ENCODE results near the gene SEMA5A. TPM values are rescaled to one million over a fixed set of nuclear protein-coding genes. Genes with fewer than 3 reads are reported as not detected.

The SEMA5A gene
- total RNA-seq, 1 donor from 2014 or later = 11.9 TPM

DNA sequence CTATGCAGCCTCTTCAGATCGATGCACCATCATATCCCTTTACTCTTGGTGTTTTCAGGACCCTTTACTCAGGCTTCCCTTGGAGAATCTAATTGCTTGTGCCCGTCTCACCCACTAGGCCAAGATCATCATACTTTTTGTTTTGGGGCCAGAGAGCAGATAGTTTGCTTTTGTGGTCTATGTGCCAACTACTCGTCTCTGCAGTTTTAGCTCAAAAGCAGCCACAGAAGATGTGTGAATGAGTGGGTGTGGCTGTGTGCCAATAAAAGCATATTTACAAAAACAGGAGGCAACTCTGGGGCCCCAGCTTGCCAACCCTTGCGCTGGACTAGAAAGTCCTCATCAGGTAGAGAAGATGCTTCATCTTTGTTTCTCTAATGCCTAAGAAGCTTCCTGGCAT, 216.8 kb downstream of the SEMA5A start:
- no peak for TF ChIP-seq EZH2phosphoT487 (IDR thresholded peaks at IDR 0.05)
- Histone ChIP-seq H3K4me1 (no peaks in the 10 kb centered on the region), H2AFZ (replicated peaks) (no peak overlapping the region), H3K4me3 (no peak overlapping the region), H3K4me2 (no peak overlapping the region), H3K36me3 (no peaks in the 10 kb centered on the region), H4K20me1 (ENCODE audit: low read depth) (no peaks in the 10 kb centered on the region), H3F3A (ENCODE audit: low read depth) (no peaks in the 10 kb centered on the region), H3K9ac (no peak overlapping the region), H3K9me3 (ENCODE audit: low read depth) (no peaks in the 10 kb centered on the region), H3K27ac (no peak overlapping the region), H3K79me2 (ENCODE audit: low read depth) (no peaks in the 10 kb centered on the region), H3K27me3 (no peaks in the 10 kb centered on the region)
- Mint-ChIP-seq H3K4me3 (no peak overlapping the region), H3K27ac (no peak overlapping the region), H3K4me1 (no peaks in the 10 kb centered on the region), H3K27me3 (ENCODE audit: insufficient read depth, low read depth) (no peaks in the 10 kb centered on the region), H3K9me3 (no peaks in the 10 kb centered on the region), H3K36me3 (peaks cover 3% of the 10 kb centered on the region)
- DNase-seq (ENCODE audit: low spot score) = no peak

DNA sequence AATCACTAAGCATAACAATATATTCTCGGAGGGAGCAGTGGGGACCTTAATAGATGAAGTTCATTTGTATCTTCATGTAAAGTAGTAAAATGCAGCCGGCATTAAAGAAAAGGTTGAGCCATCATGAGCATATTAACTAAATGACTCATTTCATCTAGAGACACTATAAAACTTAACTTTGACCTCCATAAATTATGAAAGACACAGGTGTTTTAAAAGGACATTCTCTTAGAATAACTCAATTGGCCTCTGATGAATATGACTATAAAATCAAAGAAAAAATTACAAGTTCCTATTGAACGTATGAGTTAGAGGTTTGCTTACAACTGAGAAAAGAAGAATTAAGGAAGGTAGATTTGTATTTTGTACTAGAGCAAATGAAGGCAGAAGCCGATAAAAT, 220.3 kb downstream of the SEMA5A start:
- Mint-ChIP-seq H3K27me3 (ENCODE audit: insufficient read depth, low read depth) (no peaks in the 10 kb centered on the region), H3K4me1 (no peaks in the 10 kb centered on the region), H3K9me3 (no peaks in the 10 kb centered on the region), H3K27ac (no peak overlapping the region), H3K36me3 (peaks cover 3% of the 10 kb centered on the region), H3K4me3 (no peak overlapping the region)
- Histone ChIP-seq H3K36me3 (no peaks in the 10 kb centered on the region), H3F3A (ENCODE audit: low read depth) (no peaks in the 10 kb centered on the region), H3K4me3 (no peak overlapping the region), H2AFZ (replicated peaks) (no peak overlapping the region), H3K4me2 (no peak overlapping the region), H3K79me2 (ENCODE audit: low read depth) (no peaks in the 10 kb centered on the region), H3K4me1 (no peaks in the 10 kb centered on the region), H3K9me3 (ENCODE audit: low read depth) (no peaks in the 10 kb centered on the region), H3K9ac (no peak overlapping the region), H3K27ac (no peak overlapping the region), H4K20me1 (ENCODE audit: low read depth) (no peaks in the 10 kb centered on the region), H3K27me3 (no peaks in the 10 kb centered on the region)
- TF ChIP-seq EZH2phosphoT487 (IDR thresholded peaks at IDR 0.05) (no peak), EZH2 (IDR thresholded peaks at IDR 0.05) (no peak)
- TF ChIP-seq, protein P1, sequence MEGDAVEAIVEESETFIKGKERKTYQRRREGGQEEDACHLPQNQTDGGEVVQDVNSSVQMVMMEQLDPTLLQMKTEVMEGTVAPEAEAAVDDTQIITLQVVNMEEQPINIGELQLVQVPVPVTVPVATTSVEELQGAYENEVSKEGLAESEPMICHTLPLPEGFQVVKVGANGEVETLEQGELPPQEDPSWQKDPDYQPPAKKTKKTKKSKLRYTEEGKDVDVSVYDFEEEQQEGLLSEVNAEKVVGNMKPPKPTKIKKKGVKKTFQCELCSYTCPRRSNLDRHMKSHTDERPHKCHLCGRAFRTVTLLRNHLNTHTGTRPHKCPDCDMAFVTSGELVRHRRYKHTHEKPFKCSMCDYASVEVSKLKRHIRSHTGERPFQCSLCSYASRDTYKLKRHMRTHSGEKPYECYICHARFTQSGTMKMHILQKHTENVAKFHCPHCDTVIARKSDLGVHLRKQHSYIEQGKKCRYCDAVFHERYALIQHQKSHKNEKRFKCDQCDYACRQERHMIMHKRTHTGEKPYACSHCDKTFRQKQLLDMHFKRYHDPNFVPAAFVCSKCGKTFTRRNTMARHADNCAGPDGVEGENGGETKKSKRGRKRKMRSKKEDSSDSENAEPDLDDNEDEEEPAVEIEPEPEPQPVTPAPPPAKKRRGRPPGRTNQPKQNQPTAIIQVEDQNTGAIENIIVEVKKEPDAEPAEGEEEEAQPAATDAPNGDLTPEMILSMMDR (IDR thresholded peaks at IDR 0.05) = no peak
- no peak for DNase-seq (ENCODE audit: low spot score)

DNA sequence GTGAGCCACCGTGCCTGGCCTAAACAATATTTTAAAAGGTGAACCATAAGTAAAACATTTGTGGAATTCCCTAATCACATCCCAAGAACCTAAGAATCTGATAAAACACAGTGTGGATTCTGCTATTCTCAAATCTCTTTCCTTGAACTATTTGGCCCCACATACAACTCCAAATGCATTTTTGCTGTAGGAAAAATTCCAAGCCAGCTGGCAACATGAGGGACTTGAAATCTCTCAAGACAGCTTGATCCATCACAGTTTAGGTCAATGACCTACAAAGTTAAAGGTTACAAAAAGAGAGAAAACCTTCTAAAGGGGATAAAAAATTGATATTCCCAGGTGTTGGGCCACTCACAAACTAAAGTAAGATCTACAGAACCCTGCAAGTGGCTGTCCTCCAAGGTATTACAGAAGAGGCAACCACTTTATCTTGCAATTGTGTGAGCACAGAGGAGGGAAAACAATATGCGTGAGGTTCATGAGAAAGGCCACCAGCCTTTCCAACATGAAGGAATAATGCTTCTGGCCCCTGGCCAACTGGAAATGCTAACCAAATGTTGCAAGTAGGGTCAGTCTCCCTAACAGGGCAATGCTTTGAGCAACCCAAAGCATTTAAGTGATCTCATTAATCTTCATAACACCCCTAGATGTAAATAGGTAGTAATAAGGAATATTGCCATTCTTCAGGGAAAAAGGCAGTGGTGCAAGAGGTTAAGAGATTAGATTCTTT, 221.4 kb downstream of the SEMA5A start:
- H3F3A ChIP-seq (ENCODE audit: low read depth) = no peaks in the 10 kb centered on the region
- no peak overlapping the region for H3K27ac ChIP-seq
- H3K9me3 ChIP-seq (ENCODE audit: low read depth) = no peaks in the 10 kb centered on the region
- peaks cover 3% of the 10 kb centered on the region for H3K36me3 Mint-ChIP-seq
- H3K27me3 ChIP-seq = no peaks in the 10 kb centered on the region
- no peaks in the 10 kb centered on the region for H3K79me2 ChIP-seq (ENCODE audit: low read depth)
- no peak overlapping the region for H2AFZ ChIP-seq (replicated peaks)
- no peak overlapping the region for H3K27ac Mint-ChIP-seq
- H3K4me1 ChIP-seq = no peaks in the 10 kb centered on the region
- no peaks in the 10 kb centered on the region for H3K9me3 Mint-ChIP-seq
- no peak overlapping the region for H3K4me2 ChIP-seq
- no peak overlapping the region for H3K9ac ChIP-seq
- no peak overlapping the region for H3K4me3 ChIP-seq
- H3K4me3 Mint-ChIP-seq = no peak overlapping the region
- TF ChIP-seq, protein P1 (IDR thresholded peaks at IDR 0.05) = no peak
- no peak for TF ChIP-seq EZH2phosphoT487 (IDR thresholded peaks at IDR 0.05)
- TF ChIP-seq EZH2 (IDR thresholded peaks at IDR 0.05) = no peak
- H3K27me3 Mint-ChIP-seq (ENCODE audit: insufficient read depth, low read depth) = no peaks in the 10 kb centered on the region
- no peaks in the 10 kb centered on the region for H3K36me3 ChIP-seq
- no peaks in the 10 kb centered on the region for H4K20me1 ChIP-seq (ENCODE audit: low read depth)
- DNase-seq (ENCODE audit: low spot score) = no peak
- H3K4me1 Mint-ChIP-seq = no peaks in the 10 kb centered on the region

DNA sequence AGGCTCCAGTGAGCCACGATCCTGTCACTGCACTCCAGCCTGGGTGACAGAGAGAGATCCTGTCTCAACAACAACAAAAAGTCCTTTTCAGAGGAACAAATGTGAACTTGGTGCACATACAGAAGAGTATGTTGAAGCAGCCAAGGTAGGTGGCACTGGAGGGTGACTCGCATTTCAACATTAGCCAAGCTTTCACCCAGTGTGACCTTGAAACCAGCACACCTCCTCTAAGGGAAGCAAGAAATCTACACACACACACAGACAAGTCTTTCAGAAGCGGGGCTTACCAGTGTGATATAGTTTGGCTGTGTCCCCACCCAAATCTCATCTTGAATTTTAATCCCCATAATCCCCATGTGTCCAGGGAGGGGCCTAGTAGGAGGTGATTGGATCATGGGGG, 225.2 kb downstream of the SEMA5A start:
- H3K9me3 ChIP-seq (ENCODE audit: low read depth) = no peaks in the 10 kb centered on the region
- no peak overlapping the region for H2AFZ ChIP-seq (replicated peaks)
- Mint-ChIP-seq H3K4me1 (no peaks in the 10 kb centered on the region), H3K27ac (no peak overlapping the region), H3K36me3 (no peaks in the 10 kb centered on the region), H3K9me3 (no peaks in the 10 kb centered on the region), H3K27me3 (ENCODE audit: insufficient read depth, low read depth) (no peaks in the 10 kb centered on the region), H3K4me3 (no peak overlapping the region)
- no peak overlapping the region for H3K9ac ChIP-seq
- no peaks in the 10 kb centered on the region for H3F3A ChIP-seq (ENCODE audit: low read depth)
- H3K4me2 ChIP-seq = no peak overlapping the region
- TF ChIP-seq EZH2 (IDR thresholded peaks at IDR 0.05) (no peak), EZH2phosphoT487 (IDR thresholded peaks at IDR 0.05) (no peak)
- TF ChIP-seq, protein P1 (IDR thresholded peaks at IDR 0.05) = no peak
- H3K36me3 ChIP-seq = no peaks in the 10 kb centered on the region
- H3K4me3 ChIP-seq = no peak overlapping the region
- H3K79me2 ChIP-seq (ENCODE audit: low read depth) = no peaks in the 10 kb centered on the region
- no peak overlapping the region for H3K27ac ChIP-seq
- DNase-seq (ENCODE audit: low spot score) = no peak
- H3K27me3 ChIP-seq = no peaks in the 10 kb centered on the region
- H3K4me1 ChIP-seq = no peaks in the 10 kb centered on the region
- H4K20me1 ChIP-seq (ENCODE audit: low read depth) = no peaks in the 10 kb centered on the region
